GM19099 (cell line): ENCODE results near the gene LBR.

Experiments used
- POLR2A ChIP-seq: IDR thresholded peaks from 3 replicates; pipeline ENCODE4 v1.6.1; 2011; ENCODE audit warnings: low read depth; ENCODE audit not compliant: insufficient read length; ENCODE audit errors: extremely low read depth

Gene LBR

GRCh38 chr1:225415967-225416745 lies 11.7 kb downstream of the LBR start:
- TF ChIP-seq POLR2A: no peak

GRCh38 chr1:225415307-225415706 lies 12.5 kb downstream of the LBR start:
- TF ChIP-seq POLR2A: no peak

- TF ChIP-seq POLR2A: no peak
Measured at GRCh38 chr1:225413708-225414375, 14.0 kb downstream of the LBR start.

- no peak for TF ChIP-seq POLR2A
Measured at GRCh38 chr1:225412803-225413351, 15.0 kb downstream of the LBR start.

GRCh38 chr1:225412321-225412720 lies 15.5 kb downstream of the LBR start:
- no peak for TF ChIP-seq POLR2A

GRCh38 chr1:225410036-225410435 lies 17.8 kb downstream of the LBR start:
- no peak for TF ChIP-seq POLR2A

GRCh38 chr1:225409051-225409450 lies 18.8 kb downstream of the LBR start:
- TF ChIP-seq POLR2A: no peak

GRCh38 chr1:225408249-225408648 lies 19.6 kb downstream of the LBR start:
- TF ChIP-seq POLR2A: no peak

- TF ChIP-seq POLR2A: no peak
Measured at GRCh38 chr1:225407755-225408154, 20.1 kb downstream of the LBR start.

GRCh38 chr1:225406976-225407725 lies 20.7 kb downstream of the LBR start:
- no peak for TF ChIP-seq POLR2A

GRCh38 chr1:225400968-225401367 lies 26.9 kb downstream of the LBR start:
- no peak for TF ChIP-seq POLR2A

GRCh38 chr1:225396357-225396756 lies 31.5 kb downstream of the LBR start:
- TF ChIP-seq POLR2A: no peak

- TF ChIP-seq POLR2A: no peak
Measured at GRCh38 chr1:225389843-225390242, 38.0 kb downstream of the LBR start.

- no peak for TF ChIP-seq POLR2A
Measured at GRCh38 chr1:225388372-225388771, 39.5 kb downstream of the LBR start.

GRCh38 chr1:225380691-225381090 lies 47.1 kb downstream of the LBR start:
- no peak for TF ChIP-seq POLR2A
